ENCODE measurements around the gene IQGAP2.
"Not testable (repeated sequence)": the region's sequence is repeated elsewhere in the genome, so short reads cannot be mapped to it uniquely, and the experiment has no call there.

IQGAP2 gene

DNA sequence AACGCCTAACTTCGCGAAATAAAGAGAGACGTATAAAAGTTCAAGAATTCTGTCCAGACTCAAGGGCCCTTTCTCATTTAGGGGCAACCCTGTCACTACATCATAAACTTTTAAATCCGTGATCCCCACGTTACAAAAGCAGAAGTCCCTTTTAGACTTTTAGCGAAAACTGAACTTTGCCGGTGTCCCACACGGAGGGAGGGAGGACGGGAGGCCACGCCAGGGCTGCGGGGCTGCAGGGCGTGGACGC is 312.3 kb downstream of the IQGAP2 start:
- DNase-seq (ENCODE audit: low read depth in 2 of 2): no peak

DNA sequence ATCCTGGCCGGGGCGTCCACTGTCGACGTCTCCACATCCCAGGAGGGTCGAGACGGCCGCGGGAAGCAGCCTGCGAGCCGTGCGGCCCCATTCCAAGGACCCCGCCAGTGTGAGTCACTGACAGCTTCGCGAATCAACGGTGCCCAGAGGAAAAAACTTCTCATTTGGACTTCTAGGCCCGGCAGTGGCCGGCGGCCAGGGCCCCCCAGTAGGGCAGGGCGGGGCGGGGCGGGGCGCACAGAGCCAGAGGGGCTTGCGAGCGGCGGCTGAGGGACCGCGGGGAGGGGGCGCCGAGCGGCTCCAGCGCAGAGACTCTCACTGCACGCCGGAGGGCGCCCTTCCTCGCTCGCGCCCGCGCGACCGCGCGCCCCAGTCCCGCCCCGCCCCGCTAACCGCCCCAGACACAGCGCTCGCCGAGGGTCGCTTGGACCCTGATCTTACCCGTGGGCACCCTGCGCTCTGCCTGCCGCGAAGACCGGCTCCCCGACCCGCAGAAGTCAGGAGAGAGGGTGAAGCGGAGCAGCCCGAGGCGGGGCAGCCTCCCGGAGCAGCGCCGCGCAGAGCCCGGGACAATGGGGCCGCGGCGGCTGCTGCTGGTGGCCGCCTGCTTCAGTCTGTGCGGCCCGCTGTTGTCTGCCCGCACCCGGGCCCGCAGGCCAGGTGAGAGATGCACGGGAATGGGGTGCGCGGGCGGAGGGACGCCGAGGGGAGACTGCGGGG is 312.8 kb downstream of the IQGAP2 start, which contains the start of gene F2R:
Gene F2R (plus strand): TSS at position 391 of the 720 bp plus-strand sequence. CDS start 182 bp downstream, at position 573.
- peak in 1 of 2 donors; percentile 35 for DNase-seq (ENCODE audit: low read depth in 2 of 2)

DNA sequence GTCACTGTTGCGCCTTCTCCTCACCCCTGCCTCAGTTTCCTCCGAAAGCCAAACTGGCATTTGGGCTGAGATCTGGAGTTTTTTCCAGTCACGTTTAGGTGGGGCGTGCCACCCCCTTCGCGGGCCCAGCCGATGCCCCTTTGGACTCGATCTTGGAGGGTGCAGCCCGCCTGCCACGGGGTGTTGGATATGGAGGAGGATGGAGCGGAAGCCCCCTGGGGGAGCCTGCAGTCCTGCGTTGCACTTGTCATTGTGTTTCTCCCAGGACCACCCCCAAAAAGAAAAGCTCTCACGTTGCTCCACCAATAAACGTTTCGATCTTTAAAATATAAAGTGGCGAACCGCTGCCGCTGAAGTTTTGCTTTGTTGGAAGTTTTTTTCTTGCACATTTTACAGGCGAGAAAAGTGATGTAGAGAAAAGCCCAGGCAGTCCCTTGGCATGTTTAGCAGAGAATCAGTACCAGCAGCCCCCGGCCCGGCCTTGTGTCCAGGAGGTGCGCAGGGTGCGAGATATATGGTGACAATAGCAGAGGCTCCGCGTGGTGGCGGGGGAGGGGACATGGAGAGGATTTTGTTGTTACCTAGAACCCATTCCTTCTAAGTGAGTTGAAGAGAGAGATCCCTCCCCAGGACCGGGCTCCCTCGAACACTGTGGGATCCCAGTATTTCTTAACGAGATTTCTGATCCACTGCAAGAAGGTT is 313.5 kb downstream of the IQGAP2 start:
- no peak for DNase-seq (ENCODE audit: low read depth in 2 of 2)

DNA sequence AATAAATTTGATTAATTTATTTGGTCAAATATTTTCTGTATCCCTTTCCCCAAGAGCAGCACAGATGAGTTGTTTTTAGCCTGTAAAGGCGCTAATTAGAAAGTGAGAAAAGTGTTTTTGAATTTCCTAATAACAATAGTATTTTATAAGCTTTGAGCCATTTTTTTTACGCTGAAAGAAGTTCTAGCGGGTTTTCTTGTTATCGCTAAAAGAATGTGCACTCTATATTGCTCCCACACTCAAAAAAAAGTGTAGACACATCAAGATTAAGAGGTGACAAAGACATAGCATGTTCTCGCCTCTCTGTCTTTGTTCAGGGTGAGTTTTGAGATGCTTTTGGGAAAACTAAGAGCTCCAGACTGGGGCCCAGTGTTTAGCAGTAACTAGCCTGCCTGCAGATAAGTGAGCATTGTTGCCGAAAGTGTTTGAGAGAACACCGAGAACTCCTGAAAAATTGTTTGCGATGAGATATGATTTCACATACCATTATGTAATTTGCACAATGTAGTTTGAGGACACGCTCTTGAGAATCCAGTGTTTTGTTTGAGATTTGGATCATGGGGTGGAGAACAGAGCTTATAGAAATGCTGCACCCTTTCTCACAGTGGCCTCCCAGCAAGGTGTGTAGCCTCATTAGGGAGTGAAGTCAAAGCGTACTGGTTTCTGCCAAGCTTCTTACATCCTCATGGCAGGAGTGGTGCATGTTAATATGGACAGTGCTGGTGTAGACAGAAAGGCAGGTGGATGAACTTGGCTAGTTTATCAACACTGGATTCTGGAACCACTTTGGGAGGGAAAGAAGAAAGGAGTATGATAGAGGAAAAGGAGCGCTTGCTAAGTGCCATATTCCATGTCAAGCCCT is 314.4 kb downstream of the IQGAP2 start:
- no peak for DNase-seq (ENCODE audit: low read depth in 2 of 2)

DNA sequence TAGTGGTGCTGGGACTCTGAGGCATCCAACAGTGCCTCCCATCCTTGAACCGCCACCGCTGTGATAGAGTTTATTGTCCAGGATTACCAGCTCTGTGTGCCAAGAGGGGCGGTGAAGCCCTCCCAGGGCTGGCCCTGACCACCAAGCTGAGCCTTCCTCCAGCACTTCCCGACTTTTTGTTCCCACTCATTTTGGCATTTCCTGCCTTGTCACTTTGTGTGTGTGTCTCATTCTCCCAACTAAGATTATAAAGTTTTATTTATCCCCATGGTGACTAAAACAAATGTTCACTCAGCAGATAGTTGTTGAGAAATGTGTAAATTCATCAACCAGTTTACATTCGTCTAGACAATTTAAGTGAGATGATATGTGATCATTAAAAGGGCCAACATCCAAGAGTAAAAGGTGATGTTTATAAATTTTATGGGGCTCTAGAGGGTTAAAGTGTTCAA is 315.3 kb downstream of the IQGAP2 start:
- DNase-seq (ENCODE audit: low read depth in 2 of 2): no peak

DNA sequence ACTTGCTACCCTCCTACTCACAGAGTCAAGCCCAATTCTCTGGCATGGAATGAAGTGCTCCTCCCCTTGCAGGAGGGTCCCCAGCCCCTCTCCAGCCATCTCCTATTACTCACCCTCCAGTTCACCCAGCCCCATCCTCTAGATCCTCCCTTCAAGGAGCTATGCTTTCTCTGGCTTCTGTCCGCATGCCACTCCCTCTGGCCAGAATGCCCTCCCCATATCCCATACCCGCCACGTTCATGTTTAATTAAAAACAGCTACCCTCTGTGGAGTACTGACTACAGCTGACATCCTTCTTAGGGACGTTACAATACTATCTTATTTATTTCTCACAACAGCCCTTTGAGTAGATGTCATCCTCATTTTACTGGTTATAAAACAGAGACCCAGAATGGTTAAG is 315.8 kb downstream of the IQGAP2 start:
- no peak for DNase-seq (ENCODE audit: low read depth in 2 of 2)

DNA sequence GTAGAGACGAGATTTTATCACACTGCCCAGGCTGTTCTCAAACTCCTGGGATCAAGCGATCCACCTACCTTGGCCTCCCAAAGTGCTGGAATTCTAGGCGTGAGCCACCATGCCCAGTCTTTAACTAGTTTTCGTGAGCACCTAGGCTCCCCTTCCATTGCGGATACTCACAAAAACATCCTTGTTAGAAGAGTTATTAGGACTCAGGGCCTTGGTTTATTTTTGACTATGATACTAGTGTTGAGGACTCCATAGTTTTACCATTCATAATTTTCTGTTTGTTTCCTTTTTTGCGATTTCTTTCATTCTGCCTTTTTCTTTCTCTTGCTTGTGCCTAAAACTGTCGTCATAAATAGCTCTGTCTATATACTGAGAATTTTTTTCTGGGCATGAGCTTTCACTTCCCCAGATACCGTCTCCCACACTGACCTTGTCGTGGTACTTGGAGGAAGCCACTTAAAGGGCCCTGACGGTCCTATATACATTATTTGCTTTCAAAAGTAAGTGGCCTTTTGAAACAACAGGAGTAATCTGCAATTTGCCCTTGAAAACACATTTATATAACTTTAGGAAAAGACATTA is 318.0 kb downstream of the IQGAP2 start:
- no peak for DNase-seq (ENCODE audit: low read depth in 2 of 2)

DNA sequence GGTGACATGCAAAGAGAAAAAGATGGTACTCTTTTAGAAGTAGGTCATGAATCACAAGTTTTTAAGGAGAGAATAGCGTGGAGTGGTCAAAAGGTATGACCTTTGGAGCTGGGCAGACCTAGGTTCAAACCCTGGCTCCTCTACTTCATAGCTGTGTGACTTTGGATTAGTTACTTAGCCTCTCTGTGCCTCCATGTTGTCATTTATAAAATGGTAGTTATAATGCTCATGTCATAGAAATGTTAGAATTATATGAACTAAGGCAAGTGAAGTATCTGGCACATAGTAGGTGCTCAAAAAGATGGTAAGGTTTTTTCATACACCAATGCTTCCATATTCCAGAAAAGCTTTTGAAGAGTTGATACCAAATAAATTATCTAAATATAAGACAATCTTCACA is 320.2 kb downstream of the IQGAP2 start:
- DNase-seq (ENCODE audit: low read depth in 2 of 2): no peak

DNA sequence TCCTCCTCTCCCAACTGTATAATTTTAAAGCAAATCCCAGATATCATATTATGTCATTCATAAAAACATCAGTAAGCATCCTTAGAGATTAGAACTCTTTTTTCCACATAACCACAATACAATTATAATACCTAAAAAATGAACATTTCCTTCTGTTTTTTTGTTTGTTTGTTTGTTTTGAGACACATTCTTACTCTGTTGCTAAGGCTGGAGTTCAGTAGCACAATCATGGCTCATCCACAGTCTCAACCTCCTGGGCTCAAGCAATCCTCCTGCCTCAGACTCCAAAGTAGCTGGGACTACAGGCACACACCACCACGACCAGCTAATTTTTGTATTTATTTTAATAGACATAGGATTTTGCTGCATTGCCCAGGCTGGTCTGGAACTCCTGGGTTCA is 320.8 kb downstream of the IQGAP2 start:
- DNase-seq (ENCODE audit: low read depth in 2 of 2): no peak

DNA sequence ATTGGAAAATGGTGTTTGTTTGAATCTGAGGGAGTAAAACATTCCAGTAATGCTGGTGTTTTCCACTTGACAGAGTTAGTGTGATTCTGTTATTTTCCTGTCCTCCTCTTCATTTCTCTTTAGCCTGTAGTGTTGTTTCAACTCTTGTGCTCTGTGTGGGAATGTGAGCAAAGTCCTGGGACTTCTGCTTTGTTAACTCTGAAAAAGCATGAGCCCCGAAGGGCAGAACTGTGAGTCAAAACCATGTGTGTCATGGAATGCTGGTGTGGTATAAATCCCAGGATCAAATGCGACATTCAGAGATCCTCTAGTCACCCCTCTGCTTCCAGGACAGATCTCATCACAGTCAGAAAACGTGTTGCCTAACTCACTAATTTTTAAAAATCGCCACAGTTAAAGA is 321.8 kb downstream of the IQGAP2 start:
- no peak for DNase-seq (ENCODE audit: low read depth in 2 of 2)

DNA sequence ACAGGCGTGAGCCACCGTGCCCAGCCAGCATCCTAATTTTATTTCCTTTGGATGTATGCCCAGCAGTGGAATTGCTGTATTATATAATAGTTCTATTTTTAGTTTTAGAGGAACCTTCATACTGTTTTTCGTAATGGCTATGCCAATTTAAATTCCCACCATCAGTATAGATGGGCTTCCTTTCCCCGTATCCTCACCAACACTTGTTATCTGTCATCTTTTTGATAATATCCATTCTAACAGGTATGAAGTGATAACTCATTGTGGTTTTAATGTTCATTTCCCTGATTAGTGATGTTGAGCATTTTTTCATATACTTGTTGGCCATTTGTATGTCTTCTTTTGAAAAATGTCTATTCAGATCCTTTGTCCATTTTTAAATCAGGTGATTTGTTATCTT is 325.9 kb downstream of the IQGAP2 start:
- DNase-seq (ENCODE audit: low read depth in 2 of 2): no peak

DNA sequence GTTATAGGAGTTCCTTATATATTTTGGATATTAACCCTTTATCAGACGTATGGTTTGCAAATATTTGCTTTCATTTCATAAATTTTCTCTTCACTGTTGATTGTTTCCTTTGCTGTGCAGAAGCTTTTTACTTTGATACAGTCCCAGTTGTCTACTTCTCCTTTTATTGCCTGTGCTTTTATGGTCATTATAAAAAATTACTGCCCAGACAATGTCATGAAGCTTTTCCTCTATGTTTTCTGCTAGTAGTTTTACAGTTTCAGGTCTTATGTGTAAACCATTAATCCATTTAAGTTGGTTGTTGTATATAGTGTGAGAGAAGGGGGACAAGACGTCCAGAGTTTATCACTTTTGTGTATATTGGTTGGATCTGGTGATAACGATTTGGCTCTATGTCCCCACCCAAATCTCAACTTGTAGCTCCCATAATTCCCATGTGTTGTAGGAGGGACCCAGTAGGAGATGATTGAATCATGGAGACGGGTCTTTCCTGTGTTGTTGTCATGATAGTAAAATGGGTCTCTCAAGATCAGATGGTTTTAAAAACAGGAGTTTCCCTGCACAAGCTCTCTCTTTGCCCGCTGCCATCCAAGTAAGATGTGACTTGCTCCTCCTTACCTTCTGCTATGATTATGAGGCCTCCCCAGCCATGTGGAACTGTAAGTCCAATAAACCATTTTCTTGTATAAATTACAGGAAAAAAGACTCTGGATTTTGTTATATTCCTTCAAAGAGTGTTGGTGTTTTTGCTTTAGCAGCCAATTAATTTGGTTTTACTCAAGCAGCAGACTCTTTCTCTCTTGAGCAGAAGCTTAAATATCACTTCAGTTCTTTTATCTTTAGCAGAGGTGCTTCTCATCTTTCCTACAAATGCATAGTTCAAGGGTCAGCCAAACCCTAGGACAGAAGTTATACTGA is 326.5 kb downstream of the IQGAP2 start:
- DNase-seq (ENCODE audit: low read depth in 2 of 2): no peak

DNA sequence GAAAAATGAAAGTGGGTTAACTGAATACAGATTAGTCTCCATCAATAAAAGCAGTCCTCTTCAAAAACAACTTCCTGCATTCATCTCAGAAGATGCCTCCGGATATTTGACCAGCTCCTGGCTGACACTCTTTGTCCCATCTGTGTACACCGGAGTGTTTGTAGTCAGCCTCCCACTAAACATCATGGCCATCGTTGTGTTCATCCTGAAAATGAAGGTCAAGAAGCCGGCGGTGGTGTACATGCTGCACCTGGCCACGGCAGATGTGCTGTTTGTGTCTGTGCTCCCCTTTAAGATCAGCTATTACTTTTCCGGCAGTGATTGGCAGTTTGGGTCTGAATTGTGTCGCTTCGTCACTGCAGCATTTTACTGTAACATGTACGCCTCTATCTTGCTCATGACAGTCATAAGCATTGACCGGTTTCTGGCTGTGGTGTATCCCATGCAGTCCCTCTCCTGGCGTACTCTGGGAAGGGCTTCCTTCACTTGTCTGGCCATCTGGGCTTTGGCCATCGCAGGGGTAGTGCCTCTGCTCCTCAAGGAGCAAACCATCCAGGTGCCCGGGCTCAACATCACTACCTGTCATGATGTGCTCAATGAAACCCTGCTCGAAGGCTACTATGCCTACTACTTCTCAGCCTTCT is 329.4 kb downstream of the IQGAP2 start:
- no peak for DNase-seq (ENCODE audit: low read depth in 2 of 2)

DNA sequence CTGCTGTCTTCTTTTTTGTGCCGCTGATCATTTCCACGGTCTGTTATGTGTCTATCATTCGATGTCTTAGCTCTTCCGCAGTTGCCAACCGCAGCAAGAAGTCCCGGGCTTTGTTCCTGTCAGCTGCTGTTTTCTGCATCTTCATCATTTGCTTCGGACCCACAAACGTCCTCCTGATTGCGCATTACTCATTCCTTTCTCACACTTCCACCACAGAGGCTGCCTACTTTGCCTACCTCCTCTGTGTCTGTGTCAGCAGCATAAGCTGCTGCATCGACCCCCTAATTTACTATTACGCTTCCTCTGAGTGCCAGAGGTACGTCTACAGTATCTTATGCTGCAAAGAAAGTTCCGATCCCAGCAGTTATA is 329.9 kb downstream of the IQGAP2 start:
- DNase-seq (ENCODE audit: low read depth in 2 of 2): peak in 1 of 2 donors; percentile 31

DNA sequence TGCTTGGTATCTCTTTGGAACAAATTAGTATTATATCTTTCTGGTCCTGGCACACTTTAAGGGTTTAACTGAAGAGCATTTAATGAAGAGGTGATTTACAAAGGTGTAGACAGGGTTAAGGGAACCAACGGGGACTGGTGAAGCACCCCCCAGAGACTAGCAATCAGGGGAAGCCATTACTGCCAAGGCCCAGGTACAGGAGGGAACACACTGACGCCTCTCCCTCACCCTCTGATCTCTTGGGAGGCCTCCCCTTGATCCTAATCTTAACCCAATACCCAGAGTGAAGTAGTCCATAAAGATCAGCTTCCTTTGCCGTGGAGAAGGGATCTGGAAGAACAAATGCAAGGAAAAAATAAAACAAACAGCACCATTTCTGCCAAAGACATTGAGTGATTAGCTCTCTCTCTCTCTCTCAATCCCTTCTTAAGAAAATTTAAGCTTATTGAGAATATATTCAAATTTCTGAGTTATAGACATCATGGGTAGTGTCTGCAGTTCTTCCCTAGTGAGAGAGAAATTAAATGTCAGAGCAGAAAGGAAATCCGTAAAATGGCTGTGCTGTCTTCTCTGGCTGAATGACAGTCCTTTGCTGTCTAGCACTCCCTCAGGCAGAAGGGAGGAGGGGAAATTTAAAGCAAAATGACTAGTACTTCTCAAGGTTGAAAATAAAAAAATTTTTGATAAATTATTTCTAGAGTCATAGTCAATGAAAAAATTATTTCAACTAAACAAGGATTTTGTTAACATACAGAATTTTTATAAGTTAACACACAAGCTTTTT is 332.9 kb downstream of the IQGAP2 start:
- DNase-seq (ENCODE audit: low read depth in 2 of 2): no peak

DNA sequence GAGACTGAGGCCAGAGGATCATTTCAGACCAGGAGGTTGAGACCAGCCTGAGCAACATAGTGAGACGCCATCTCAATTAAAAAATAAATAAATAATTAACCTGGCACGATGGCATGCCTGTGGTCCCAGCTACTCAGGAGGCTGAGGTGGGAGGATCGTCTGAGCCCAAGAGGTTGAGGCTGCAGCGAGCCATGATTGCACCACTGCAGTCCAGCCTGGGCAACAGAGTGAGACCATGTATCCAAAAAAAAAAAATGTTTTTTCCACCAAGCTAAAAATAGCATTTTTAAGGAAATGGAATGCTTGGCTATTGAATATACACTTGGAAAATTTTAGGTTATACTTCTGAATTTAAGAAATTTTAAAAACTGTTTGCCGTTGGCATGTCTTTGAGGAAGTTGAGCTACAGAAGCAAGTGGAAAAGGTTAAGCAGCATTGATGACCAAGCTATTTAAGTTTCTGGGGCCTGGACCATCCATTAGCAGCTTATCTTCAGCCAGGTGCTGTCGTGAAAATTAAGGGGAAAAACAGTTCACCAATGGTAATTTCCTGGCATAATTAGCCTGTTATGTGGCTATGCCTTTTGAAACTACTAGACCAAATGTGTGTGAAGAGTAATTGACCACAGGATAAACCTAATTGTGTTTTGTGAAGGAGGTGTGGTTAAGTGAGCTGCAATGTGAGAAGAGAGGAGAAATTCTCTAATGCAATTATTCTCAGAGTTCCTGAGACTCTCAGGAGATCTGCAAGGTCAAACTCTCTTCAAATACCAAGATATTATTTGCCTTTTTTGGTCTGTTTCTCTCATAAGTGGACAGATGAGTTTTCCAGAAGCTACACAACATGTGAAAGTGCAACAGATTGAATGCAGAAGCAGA is 333.8 kb downstream of the IQGAP2 start:
- no peak for DNase-seq (ENCODE audit: low read depth in 2 of 2)

DNA sequence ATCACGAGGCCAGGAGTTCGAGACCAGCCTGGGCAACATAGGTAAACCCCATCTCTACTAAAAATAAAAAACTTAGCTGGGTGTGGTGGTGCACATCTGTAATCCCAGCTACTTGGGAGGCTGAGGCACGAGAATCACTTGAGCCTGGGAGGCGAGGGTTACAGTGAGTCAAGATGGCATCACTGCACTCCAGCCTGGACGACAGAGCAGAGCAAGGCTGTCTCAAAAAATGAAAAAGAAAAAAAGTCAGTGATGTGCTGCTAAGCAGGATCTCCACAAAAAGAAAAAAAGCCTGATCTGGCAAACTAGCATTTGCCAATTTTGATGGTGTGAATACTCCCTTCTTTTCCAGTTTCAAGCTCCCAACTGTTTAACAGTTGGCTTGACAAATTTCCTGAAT is 334.8 kb downstream of the IQGAP2 start:
- no peak for DNase-seq (ENCODE audit: low read depth in 2 of 2)

DNA sequence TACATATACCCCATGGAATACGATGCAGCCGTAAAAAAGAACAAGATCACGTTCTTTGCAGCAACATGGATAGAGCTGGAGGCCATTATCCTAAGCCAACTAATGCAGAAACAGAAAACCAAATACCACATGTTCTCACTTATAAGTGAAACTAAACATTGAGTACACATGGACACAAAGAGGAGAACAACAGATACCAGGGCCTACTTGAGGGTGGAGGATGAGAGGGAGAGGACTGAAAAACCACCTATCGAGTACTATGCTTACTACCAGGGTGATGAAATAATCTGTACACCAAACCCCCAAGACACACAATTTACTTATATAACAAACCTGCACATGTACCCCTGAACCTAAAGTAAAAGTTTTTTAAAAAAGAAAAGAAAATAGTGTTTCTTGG is 338.4 kb downstream of the IQGAP2 start:
- not testable (repeated sequence) for DNase-seq (ENCODE audit: low read depth in 2 of 2)

DNA sequence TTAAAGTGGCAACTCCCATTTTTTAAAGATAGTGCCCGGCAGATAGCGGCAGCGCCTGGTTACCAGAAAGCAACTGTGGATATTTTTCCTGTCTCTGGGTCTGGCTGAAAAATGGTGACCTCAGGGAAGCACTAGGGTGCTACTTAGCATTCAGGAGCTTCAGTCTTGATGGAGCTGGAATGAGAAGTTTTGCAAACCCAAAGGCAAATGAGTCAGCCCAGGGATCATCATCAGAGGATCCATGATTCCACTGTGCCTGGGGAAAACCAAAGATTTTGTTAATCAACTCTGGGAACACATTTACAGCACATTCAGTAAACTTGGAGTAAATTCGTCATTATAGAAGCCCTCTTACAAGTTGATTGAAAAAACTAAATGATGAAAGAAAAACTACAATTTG is 339.5 kb downstream of the IQGAP2 start:
- DNase-seq (ENCODE audit: low read depth in 2 of 2): no peak
